GM12872 (cell line): ENCODE results near the gene FAM3D.

Source experiments
- TF ChIP-seq, protein P1 (sequence below): IDR thresholded peaks from 3 replicates; pipeline ENCODE4 v1.5.1; 2011; ENCODE audit warnings: low read depth, mild to moderate bottlenecking, low read length, moderate library complexity; ENCODE audit not compliant: insufficient read depth

The FAM3D gene, protein sequence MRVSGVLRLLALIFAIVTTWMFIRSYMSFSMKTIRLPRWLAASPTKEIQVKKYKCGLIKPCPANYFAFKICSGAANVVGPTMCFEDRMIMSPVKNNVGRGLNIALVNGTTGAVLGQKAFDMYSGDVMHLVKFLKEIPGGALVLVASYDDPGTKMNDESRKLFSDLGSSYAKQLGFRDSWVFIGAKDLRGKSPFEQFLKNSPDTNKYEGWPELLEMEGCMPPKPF

DNA sequence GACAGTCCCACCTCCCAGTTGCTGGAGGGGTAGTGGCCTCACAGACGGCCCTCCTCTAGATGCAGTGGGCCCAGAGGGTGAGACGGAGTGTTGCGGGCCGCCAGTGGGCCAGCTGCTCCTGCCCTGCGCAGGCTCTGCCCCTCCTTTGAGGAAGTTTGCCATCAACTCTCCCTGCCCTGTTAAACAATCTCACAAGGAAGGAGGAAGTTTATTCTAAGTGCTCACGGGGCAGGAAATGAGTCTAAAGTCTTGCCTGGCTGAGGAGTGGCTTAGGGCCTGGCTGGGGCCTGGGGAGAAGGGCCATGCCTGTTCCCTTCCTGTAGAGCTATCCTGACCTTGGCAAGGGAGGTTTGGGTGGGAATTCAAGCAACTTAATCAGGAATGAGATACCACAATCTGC lies at the start of gene FAM3D:
FAM3D (minus strand) TSS at position 92 of the 400 bp plus-strand sequence. CDS start 11,211 bp downstream, outside the sequence.
- TF ChIP-seq, protein P1, sequence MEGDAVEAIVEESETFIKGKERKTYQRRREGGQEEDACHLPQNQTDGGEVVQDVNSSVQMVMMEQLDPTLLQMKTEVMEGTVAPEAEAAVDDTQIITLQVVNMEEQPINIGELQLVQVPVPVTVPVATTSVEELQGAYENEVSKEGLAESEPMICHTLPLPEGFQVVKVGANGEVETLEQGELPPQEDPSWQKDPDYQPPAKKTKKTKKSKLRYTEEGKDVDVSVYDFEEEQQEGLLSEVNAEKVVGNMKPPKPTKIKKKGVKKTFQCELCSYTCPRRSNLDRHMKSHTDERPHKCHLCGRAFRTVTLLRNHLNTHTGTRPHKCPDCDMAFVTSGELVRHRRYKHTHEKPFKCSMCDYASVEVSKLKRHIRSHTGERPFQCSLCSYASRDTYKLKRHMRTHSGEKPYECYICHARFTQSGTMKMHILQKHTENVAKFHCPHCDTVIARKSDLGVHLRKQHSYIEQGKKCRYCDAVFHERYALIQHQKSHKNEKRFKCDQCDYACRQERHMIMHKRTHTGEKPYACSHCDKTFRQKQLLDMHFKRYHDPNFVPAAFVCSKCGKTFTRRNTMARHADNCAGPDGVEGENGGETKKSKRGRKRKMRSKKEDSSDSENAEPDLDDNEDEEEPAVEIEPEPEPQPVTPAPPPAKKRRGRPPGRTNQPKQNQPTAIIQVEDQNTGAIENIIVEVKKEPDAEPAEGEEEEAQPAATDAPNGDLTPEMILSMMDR = no peak

DNA sequence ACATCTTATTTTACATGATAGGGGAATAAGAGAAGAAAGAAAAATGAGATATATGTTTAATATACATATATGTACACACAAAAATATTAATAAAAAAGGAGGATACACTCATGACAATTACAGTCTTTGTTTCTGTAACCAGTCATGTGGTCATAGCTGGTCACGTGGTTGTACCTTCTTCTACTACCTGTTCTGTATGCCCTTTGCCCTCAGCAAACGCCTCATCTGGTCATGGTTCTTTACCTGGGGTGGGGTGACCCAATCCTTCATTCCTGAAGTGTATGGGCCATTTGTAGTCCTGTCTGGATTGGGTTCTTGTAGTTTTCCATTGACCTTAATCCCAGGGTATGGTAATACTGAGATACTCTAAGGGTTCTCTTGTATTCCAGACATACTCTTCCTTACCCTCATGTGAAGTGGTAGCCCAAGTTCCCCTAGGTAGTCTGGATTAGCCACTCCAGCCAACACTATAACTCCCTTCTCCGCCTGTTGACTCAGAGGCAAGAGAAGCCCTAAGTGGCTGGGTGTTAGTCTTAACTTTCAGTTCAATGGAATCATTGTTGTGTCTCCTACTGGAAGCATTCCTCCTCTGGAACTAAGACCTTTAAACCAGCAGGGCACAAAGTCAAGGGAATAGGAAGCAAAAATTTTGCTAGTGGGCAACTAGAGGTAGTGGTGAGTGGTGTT lies 47.3 kb upstream of the FAM3D start:
- TF ChIP-seq, protein P1 = no peak

DNA sequence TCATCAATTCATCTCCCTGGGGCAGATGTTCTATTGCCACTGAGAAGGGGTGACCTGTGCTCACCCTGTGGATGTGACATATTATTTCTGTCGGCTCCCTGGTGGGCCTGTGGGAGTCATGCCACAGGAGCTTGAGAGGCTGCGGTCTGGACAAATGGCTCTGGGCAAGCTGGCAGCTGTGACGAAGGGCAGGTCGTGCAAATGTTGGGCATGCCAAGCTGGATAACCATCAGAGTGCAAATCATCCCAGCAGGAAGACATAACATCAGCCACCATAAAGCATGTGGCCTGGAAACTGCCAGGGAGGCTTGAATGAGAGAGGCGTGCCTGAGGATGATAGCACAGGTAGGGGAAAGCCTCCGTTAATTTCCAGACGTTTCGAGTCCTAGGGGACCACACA lies 45.3 kb upstream of the FAM3D start:
- TF ChIP-seq, protein P1 = no peak

DNA sequence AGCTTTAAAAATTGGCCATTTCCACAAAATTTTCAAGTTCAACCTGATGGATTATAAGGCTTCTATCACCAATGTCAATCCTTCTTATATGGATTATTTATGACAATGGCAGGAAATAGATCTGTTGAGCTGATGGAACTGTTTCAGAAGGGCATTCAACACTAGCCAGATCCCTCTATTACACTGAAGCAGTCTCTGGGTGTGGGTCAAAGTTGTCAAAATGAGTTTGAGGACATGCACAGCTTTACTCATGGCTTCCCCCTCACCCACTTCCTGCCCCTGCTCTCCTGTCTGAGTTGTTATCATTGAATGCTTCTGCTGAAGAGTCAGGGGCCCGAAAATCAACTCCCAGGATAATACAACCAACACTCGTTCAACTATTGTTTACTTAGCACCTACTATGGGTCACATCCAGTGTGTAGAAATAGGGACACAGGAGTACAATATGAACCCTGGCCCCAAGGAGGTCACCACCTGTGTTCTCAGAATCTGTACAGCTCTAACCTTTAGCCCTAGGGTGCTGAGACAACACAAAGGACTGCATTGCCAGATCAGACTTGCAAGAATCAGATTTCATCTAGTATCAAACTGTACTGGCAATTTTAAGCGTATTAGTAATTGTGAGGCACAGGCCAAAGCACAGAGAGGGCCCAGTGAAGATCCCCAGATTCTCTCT lies 41.7 kb upstream of the FAM3D start:
- TF ChIP-seq, protein P1 = no peak

DNA sequence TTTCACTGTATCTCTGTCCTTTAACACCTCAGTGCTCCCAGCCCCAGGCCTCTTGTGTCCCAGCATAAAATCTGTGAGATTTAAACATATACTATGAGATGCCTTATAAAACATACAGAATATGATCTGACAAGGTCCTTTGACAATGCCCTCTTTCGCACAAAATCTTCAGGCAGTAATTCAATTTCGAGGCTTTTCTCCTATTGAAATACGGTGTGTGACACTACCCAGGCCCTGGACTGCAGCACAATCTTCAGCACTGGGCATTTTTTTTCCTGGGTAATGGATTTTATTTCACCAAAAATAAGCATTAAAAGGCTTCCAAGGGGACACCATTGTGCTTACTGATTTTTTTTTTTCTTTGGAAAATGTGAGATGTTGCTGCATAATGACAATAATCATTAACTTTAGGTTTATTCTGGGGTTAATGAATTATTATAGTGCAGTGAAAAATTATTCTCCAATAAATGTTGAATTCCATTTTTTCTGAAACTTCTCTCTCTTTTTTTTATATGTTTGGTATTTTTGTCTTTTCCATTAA lies 40.9 kb upstream of the FAM3D start:
- TF ChIP-seq, protein P1 = no peak

DNA sequence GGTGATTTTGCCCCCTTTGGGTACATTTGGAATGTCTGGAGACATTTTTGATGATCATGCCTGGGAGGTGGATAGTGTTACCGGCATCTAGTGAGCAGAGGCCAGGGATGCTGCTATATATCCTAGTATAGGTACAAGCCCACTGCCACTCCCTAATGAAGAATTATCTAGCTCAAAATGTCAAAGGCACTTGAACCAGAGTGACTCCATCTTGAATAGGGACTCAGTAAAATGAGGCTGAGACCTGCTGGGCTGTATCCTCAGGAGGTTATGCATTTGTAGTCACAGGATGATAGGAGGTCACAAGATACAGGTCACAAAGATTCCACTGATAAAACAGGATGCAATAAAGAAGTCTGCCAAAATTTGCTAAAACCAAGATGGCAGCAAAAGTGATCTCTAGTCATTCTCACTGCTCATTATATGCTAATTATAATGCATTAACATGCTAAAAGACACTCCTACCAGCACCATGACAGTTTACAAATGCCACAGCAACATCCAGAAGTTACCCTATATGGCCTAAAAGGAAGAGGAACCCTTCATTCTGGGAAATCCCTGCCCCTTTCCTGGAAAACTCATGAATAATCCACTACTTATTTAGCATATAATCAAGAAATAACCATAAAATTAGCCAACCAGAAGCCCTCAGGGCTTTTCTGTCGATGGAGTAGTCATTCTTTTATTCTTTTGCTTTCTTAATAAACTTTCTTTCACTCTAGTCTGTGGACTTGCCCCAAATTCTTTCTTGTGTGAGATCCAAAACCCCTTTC lies 40.0 kb upstream of the FAM3D start:
- TF ChIP-seq, protein P1 = no peak
